HG02885 (cell line): ENCODE measurements around the gene C1QTNF6.
"Not testable (repeated sequence)": the region's sequence is repeated elsewhere in the genome, so short reads cannot be mapped to it uniquely, and the experiment has no call there.

ENCODE experiments used
- ATAC-seq: cut with Tn5 transposase; IDR thresholded peaks from one replicate; pipeline ENCODE4 v1.9.1; 2021; ENCODE audit warnings: mild to moderate bottlenecking; ENCODE audit not compliant: unreplicated experiment, poor library complexity

The C1QTNF6 gene

DNA sequence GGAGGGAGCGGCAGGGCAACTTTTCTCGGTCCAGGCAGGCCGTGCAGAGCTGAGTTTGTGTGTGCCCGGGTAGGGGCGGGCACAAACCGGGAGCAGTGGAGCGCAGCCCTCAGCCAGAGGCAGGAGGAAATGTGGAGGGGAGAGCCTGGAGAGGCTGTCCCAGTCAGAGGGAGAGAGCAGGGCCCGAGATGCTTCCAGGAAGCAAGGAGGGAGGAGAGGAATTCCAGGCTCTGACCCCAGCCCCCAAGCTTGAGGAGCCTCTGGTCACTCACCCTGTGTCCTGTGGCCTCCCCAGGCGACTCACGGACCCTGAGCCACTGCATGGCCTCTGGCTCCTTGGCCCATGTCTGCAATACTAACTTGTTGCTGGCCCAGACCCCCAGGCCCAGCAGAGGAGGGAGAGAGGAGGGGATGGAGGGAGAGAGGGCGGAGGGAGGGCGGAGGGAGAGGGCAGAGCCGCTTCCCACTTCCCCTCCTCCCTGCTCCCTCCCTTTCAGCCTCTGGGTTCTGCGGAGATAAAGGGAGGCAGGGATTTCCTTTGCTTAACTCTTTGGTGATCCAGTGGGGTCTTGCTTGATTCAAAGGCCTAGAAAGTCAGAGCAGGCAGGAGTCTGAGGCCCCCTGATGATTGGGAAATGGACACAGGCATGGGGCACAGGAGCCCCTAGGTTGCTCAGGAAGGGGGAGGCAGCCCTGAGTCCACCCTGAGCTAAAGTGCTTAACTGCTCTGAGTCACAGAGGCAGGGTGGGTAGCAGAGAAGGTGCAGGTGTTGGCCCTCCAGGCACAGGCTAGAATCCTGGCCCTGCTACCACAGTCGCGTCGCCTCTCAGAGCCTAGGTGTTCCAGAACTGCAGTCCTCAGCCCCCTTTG, at the start of gene C1QTNF6:
TSS of gene C1QTNF6 (minus strand) at position 357 of the 871 bp plus-strand sequence. CDS start at position 323, 34 bp downstream.
- ATAC-seq: no peak

GRCh38 chr22:37235897-37236607, 48.0 kb upstream of the C1QTNF6 start:
- ATAC-seq: no peak

DNA sequence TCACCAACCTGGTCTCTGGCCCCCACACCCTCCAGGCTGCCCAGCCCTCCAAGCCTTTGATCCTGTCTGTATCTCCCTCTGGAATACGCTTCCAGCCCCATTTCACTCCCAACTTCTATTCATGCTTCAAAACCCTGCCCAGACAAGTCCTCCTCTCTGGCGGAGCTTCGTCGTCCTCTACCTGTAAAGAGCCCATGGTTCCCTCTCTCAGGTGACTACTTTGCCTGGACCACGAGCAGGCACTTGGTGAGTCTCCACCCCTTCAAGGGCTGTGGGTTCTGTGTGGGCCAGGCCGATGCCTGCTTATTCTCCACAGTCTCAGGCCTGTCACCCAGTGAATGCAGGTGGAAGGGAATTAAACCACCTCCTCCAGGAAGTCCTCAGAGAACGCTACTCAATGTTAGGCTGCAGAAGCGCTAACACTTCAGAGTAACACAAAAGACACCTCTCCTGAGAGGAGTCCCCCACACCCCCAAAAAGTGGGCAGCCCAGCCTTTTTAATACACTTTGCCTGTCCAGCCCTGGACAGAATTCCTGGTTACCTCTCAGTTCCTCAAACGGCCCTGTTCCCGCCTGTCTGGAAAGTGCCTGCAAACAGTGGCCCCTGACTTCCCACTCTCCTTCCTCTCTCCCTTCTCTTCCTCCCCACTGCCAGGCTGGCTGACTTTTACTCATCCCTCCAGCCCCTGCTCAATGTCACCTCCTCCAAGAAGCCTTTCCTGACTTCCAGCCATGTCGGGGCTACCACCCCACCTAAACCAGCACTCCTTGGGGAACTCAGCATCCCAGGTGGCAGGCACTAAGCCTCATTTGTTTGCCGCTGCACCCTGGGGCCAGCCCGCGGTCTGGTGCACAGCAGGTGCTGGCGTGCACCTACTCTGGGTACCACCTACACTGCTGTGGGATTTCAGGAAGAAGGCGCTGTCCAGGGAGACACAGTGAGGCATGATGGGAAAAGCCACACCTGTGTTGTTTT, 47.0 kb upstream of the C1QTNF6 start:
- no peak for ATAC-seq

GRCh38 chr22:37233751-37234631, 45.9 kb upstream of the C1QTNF6 start:
- no peak for ATAC-seq

DNA sequence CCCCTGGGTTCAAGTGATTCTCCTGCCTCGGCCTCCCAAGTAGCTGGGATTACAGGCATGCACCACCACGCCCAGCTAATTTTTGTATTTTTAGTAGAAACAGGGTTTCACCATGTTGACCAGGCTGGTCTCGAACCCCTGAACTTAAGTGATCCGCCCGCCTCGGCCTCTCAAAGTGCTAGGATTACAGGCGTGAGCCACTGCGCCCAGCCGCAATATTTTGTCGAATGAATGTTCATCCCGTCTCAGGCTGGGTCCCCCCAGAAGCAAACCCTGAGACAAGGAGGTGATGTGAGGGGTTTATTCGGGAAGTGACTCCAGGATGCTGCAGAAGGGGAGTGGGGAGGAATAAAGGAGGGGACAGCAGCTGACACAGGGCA, 45.3 kb upstream of the C1QTNF6 start:
- ATAC-seq: not testable (repeated sequence)

DNA sequence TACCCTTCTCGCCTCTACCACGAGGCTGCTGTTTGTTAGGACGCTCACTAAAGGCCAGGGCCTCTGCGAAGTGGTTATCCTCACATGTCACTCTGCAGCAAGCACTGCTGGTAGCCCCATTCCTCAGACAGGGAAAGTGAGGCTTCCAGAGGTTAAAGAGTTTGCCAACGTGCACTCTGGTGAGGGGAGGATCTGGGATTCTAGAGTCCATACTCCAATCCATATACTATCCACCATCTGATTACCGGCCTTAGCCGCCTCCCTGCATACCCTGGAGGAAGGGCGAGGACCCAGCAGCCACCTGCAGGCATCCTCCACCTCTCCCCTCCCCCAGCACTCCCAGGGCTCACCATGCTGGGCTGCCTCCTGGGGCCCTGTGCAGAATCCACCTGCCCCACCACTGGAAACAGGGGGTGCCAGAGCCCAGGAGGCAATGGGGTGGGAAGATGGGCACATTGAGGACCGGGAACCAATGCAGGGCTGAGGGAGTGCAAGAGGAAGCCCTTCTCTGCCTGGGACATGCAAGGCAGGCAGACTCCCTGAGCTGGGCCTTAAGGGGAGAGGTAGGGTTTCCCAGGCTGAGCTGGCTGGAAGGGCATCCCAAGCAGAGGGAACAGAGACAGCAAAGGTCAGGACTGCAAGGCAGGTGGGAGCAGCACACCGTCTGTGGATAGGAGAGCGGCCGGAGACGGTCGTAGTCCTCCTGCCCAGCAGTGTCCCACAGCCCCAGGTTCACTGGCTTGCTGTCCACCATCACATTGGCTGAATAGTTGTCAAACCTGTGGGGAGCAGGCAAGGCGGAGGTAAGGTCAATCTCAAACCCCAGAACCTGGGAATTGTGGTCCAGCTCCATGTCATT, 44.3 kb upstream of the C1QTNF6 start:
- ATAC-seq: no peak

DNA sequence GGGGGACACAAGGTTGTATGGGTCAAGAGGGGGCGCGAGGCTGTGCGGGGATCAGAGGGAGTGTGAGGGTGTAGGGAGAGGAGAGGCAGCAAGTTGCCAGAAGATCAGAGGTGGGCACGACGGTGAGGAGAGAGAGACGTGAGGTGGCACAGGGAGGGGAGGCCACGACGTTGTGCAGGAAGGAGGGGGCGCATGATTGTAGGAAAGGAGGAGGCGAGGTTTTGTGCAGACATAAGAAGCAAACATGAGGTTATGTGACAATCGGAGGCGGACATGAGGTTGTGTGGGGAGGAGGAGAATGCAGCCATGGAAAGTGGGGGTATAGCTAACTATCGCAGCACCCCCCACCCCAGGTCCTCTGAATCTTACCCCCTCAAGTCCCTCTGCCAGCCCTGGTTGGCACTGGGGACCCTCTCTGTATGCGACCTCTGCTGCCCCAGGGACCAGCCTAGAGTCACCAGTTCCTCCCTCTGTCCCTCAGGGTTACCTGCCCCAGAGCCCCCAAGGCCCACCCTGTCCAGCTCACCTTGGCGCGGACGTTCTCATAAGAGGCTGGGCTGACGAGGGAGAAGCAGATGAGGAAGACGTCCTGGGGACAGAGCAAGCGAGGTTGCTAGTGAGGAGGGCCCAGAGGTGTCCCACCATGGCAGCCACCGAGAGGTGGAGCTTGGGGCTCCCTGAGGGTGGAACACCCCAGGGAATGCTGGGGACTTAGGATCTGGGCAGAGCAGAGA, 43.5 kb upstream of the C1QTNF6 start:
- no peak for ATAC-seq

- ATAC-seq: peak; percentile 41
Observed at GRCh38 chr22:37230673-37231405, 42.8 kb upstream of the C1QTNF6 start.

DNA sequence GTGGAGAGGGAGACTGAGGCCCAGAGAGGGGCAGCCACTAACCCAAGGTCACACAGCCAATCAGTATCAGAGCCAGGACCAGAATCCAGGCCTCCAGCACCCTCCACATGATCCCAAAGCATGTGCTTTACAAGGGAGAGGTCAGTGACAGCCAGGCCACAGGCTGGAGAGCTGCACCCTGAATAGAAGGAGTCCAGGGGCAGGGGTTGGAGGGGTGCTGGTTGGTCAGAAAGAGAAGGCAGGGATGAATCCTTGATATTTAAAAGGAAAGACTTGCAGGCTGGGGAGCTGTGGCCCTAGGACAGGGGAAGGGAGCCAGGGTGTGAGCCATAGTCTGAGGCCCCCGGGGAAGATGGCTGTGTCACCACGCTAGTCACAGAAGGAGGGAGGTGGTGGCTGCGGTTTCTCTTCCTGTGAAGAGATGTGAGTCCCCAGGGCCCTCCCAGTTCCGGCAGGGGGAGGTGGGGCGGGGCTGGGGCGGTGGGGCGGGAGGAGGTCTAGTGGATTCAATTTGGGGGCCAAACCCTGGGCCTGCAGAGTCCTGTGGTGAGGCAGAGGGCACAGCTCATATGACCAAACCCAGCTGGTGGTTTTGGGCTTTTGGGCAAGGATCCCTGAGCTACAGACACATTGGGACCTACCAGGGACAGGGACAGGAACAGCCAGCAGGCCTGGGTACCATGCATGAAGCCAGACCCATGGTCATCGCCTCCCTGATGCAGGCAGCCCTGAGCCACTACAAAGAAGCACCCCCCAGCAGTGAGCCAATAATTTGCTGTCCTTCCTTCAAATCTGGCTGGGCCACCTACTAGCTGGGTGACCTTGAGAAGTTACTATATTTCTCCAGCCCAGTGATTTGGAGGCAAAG, 42.0 kb upstream of the C1QTNF6 start:
- ATAC-seq: peak; percentile 61

GRCh38 chr22:37229012-37229804, 41.2 kb upstream of the C1QTNF6 start:
- ATAC-seq: no peak

- ATAC-seq: no peak
Observed at GRCh38 chr22:37228106-37229011, 40.3 kb upstream of the C1QTNF6 start.

- ATAC-seq: no peak
Observed at GRCh38 chr22:37226514-37226913, 38.5 kb upstream of the C1QTNF6 start.

DNA sequence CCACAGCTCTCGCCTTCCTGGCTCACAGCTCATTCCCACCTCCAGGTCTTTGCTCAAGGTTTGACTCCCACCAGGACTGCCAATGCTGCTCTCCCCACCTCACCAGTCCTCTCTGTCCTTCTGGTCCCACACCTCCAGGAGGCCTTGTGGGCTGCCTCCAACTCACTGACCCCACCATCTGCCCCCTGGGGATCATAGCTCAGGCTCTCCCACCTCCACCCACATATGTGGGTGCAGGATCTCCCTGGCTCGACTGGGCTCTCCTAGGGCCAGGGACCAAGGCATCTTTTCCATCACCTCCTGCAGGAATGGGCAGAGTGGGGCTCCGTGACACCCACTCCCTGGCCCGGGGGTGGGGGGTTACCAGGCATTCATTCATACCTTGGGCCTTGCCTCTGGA, 38.0 kb upstream of the C1QTNF6 start:
- ATAC-seq: no peak

DNA sequence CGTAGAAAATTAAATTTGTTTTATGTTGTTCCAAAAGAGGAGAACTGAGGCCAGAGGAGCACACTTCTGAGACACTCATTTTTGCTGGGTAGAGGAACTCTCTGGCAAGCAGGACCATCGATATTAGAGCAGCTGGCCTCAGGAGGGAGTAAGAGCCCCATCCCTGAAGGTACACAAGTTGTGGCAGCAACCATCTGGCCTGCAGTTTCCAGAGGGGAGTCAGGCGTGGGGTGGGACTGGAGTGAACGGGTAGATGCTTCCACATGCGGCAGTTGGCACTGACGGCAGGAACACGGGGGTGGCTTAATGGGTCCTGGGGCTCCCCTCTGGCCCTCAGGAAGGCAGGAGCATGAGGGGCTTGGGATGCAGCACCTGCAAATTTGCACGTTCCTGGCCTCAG, 37.4 kb upstream of the C1QTNF6 start:
- ATAC-seq: no peak
